HEK293 (cell line): ENCODE data around the gene TIMM44.

ENCODE experiments used
- CTCF ChIA-PET: fragments of 350-600 bp; formaldehyde crosslinking; extraction: SDS; loops from one replicate; lab custom pipeline; 2021; ENCODE audit warnings: antibody characterized with exemption; lab: Yijun Ruan, JAX
- POLR2A ChIA-PET: fragments of 300-600 bp; formaldehyde crosslinking; extraction: SDS; loops from one replicate; lab custom pipeline; 2020; ENCODE audit warnings: antibody characterized with exemption, inconsistent platforms; lab: Yijun Ruan, JAX
- H3K27ac ChIP-seq: fragments of 200-500 bp; sonication (Bioruptor generic); 2 replicates; pipeline ENCODE4 v1.5.1; 2014; ENCODE audit warnings: low read depth, low read length, control low read depth, inconsistent platforms; ENCODE audit errors: extremely low read depth
- H3K36me3 ChIP-seq, 2 experiments: fragments of 200-500 bp in 1 of 2; sonication (Bioruptor generic) in 1 of 2; 1 replicate in 1 of 2; 2 replicates in 1 of 2; pipeline ENCODE4 v1.5.1; 2014 to 2017; ENCODE audit warnings: inconsistent platforms in 2 of 2, low read length in 2 of 2; ENCODE audit not compliant: control insufficient read depth in 2 of 2, insufficient read depth in 1 of 2
- H3K4me1 ChIP-seq: fragments of 200-500 bp; sonication (Bioruptor generic); 2 replicates; pipeline ENCODE4 v1.5.1; 2014; ENCODE audit warnings: mild to moderate bottlenecking, low read length, inconsistent platforms; ENCODE audit not compliant: control insufficient read depth, insufficient read depth
- H3K4me3 ChIP-seq: 2 replicates; pipeline ENCODE4 v1.5.1; 2011; ENCODE audit warnings: low read depth, mild to moderate bottlenecking, control low read depth, low read length, moderate library complexity
- H3K9me3 ChIP-seq: fragments of 200-500 bp; sonication (Bioruptor generic); 2 replicates; pipeline ENCODE4 v1.5.1; 2014; ENCODE audit warnings: low read depth, low read length, inconsistent platforms; ENCODE audit not compliant: control insufficient read depth, insufficient read depth
- KLF1 ChIP-seq: fragments of 450-650 bp; formaldehyde crosslinking; IDR thresholded peaks from 2 replicates; pipeline ENCODE4 v1.5.1; 2016; ENCODE audit warnings: missing biosample characterization, missing genetic modification characterization
- KLF10 ChIP-seq: fragments of 450-650 bp; IDR thresholded peaks from 2 replicates; pipeline ENCODE4 v1.5.1; 2018; ENCODE audit warnings: missing biosample characterization, mild to moderate bottlenecking, missing genetic modification characterization
- KLF7 ChIP-seq: fragments of 450-650 bp; formaldehyde crosslinking; IDR thresholded peaks from 2 replicates; pipeline ENCODE4 v1.5.1; 2016; ENCODE audit warnings: missing biosample characterization, missing genetic modification characterization, borderline replicate concordance
- KLF9 ChIP-seq: fragments of 450-650 bp; formaldehyde crosslinking; IDR thresholded peaks from 2 replicates; pipeline ENCODE4 v1.5.1; 2016; ENCODE audit warnings: missing biosample characterization, missing genetic modification characterization, low read depth
- OVOL3 ChIP-seq: fragments of 450-650 bp; formaldehyde crosslinking; IDR thresholded peaks from 2 replicates; pipeline ENCODE4 v1.5.1; 2016; ENCODE audit warnings: missing biosample characterization, missing genetic modification characterization
- SETDB1 ChIP-seq: IDR thresholded peaks from one replicate; pipeline ENCODE4 v1.6.1; 2017; ENCODE audit warnings: mild to moderate bottlenecking, low read length, moderate library complexity, mixed read lengths; ENCODE audit not compliant: insufficient read length
- SP7 ChIP-seq: fragments of 450-650 bp; formaldehyde crosslinking; IDR thresholded peaks from 2 replicates; pipeline ENCODE4 v1.5.1; 2016; ENCODE audit warnings: missing biosample characterization, missing genetic modification characterization
- TRIM28 ChIP-seq: IDR thresholded peaks from 2 replicates; pipeline ENCODE4 v1.6.1; 2011; ENCODE audit warnings: low read length, control low read depth, borderline replicate concordance
- YY1 ChIP-seq: fragments of 450-650 bp; formaldehyde crosslinking; IDR thresholded peaks from 2 replicates; pipeline ENCODE4 v1.5.1; 2018; ENCODE audit warnings: missing biosample characterization, missing genetic modification characterization
- ZBTB20 ChIP-seq: fragments of 450-650 bp; formaldehyde crosslinking; IDR thresholded peaks from 2 replicates; pipeline ENCODE4 v1.5.1; 2016; ENCODE audit warnings: missing biosample characterization, missing genetic modification characterization
- ZBTB7A ChIP-seq: fragments of 450-650 bp; formaldehyde crosslinking; IDR thresholded peaks from 2 replicates; pipeline ENCODE4 v1.5.1; 2016; ENCODE audit warnings: low read depth, missing biosample characterization, missing genetic modification characterization
- ZBTB8A ChIP-seq: fragments of 450-650 bp; formaldehyde crosslinking; IDR thresholded peaks from 2 replicates; pipeline ENCODE4 v1.5.1; 2016; ENCODE audit warnings: missing biosample characterization, missing genetic modification characterization
- ZFP37 ChIP-seq: fragments of 450-650 bp; formaldehyde crosslinking; IDR thresholded peaks from 2 replicates; pipeline ENCODE4 v1.5.1; 2016; ENCODE audit warnings: missing biosample characterization, missing genetic modification characterization
- ZNF10 ChIP-seq: fragments of 450-650 bp; formaldehyde crosslinking; IDR thresholded peaks from 2 replicates; pipeline ENCODE4 v1.5.1; 2017; ENCODE audit warnings: missing biosample characterization, missing genetic modification characterization
- ZNF16 ChIP-seq: fragments of 450-650 bp; formaldehyde crosslinking; IDR thresholded peaks from 2 replicates; pipeline ENCODE4 v1.5.1; 2016; ENCODE audit warnings: low read depth, missing biosample characterization, missing genetic modification characterization
- ZNF24 ChIP-seq: fragments of 450-650 bp; formaldehyde crosslinking; IDR thresholded peaks from 2 replicates; pipeline ENCODE4 v1.5.1; 2016; ENCODE audit warnings: missing biosample characterization, missing genetic modification characterization
- ZNF324 ChIP-seq: fragments of 450-650 bp; formaldehyde crosslinking; IDR thresholded peaks from 2 replicates; pipeline ENCODE4 v1.5.1; 2016; ENCODE audit warnings: missing biosample characterization, missing genetic modification characterization
- ZNF549 ChIP-seq: fragments of 450-650 bp; IDR thresholded peaks from 2 replicates; pipeline ENCODE4 v1.5.1; 2018; ENCODE audit warnings: missing biosample characterization, missing genetic modification characterization, mild to moderate bottlenecking, inconsistent platforms, moderate library complexity
- ZNF561 ChIP-seq: fragments of 450-650 bp; IDR thresholded peaks from 2 replicates; pipeline ENCODE4 v1.5.1; 2018; ENCODE audit warnings: missing biosample characterization, missing genetic modification characterization, borderline replicate concordance
- ZNF837 ChIP-seq: fragments of 450-650 bp; formaldehyde crosslinking; IDR thresholded peaks from 2 replicates; pipeline ENCODE4 v1.5.1; 2016; ENCODE audit warnings: missing biosample characterization, missing genetic modification characterization
- TF ChIP-seq, protein P1 (sequence below): fragments of 450-650 bp; formaldehyde crosslinking; IDR thresholded peaks from 2 replicates; pipeline ENCODE4 v1.5.1; 2016; ENCODE audit warnings: missing biosample characterization, missing genetic modification characterization
- TF ChIP-seq, protein P2 (sequence below): fragments of 450-650 bp; formaldehyde crosslinking; IDR thresholded peaks from 2 replicates; pipeline ENCODE4 v1.5.1; 2016; ENCODE audit warnings: missing biosample characterization, missing genetic modification characterization
- TF ChIP-seq, protein P3 (sequence below): fragments of 450-650 bp; formaldehyde crosslinking; IDR thresholded peaks from 2 replicates; pipeline ENCODE4 v1.5.1; 2017; ENCODE audit warnings: missing biosample characterization, missing genetic modification characterization
- TF ChIP-seq, protein P4 (sequence below): fragments of 450-650 bp; formaldehyde crosslinking; IDR thresholded peaks from 2 replicates; pipeline ENCODE4 v1.5.1; 2016; ENCODE audit warnings: missing biosample characterization, missing genetic modification characterization

The TIMM44 gene, protein sequence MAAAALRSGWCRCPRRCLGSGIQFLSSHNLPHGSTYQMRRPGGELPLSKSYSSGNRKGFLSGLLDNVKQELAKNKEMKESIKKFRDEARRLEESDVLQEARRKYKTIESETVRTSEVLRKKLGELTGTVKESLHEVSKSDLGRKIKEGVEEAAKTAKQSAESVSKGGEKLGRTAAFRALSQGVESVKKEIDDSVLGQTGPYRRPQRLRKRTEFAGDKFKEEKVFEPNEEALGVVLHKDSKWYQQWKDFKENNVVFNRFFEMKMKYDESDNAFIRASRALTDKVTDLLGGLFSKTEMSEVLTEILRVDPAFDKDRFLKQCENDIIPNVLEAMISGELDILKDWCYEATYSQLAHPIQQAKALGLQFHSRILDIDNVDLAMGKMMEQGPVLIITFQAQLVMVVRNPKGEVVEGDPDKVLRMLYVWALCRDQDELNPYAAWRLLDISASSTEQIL

DNA sequence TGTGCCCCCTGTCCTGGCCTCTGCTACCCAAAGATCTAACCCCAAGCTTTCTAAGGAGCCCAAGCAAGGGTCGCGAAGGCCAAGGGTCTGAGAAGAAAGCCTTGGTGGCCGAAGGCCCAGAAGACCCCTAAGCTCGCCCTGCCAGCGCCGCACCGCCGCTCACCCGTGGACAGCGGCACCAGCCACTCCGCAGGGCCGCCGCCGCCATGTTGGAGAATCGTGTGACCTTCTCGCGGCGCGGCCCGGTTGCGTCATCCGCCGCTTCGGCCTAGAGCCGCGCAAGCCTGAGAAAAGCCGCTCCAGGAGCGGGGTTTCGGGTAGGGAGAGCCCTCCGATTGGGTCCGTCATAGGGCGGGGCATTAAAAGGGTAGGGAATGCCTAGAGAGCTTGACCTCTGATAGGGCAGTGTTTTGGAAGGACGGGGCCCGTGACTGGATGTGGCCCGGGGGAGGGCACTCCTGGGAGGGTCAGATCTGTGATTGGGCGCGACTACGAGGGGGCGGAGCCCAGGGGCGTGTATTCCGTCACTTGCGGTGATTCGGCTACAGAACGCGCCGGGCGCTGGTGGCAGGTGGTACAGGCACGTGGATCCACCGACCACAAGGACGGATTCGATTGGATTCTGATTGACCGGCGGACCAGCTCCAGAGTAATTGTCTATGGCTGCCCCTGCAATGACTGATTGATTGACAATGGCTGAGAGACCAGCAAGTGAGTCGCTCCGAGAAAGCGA, at the start of gene TIMM44:
TSS of gene TIMM44 (minus strand) at position 223 of the 733 bp plus-strand sequence. CDS start at position 208, 15 bp downstream.
- H3K27ac ChIP-seq, result peak within 1 kb of the TSS; percentile 90
- ChIA-PET POLR2A (interaction anchor here (0.5 to 4.2 kb wide), 40 partner anchors 9 to 874 kb away, joined by 3 to 60 read pairs (median 4); partner anchors contain the start of genes CCL25, CTXN1, ELAVL1 and MAP2K7), CTCF (interaction anchor here (0.5 to 2.6 kb wide), 37 partner anchors 9 to 567 kb away, joined by 3 to 26 read pairs (median 5); partner anchors contain the start of genes CTXN1, MAP2K7 and SNAPC2)
- no peaks in the 10 kb centered on the region for H3K9me3 ChIP-seq
- peaks cover 0 to 30% of the 10 kb centered on the region in 2 experiments; a peak in 2 of 3 replicates for H3K36me3 ChIP-seq
- H3K4me1 ChIP-seq, result no peaks in the 10 kb centered on the region
- peak within 1 kb of the TSS; percentile 99 for H3K4me3 ChIP-seq
- TF ChIP-seq KLF7 (tag by site-specific recombination), result peak; percentile 53; the same call in 1 of the 2 replicates
- TF ChIP-seq ZNF16, result no peak
- peak; percentile 73 for TF ChIP-seq ZFP37 (tag by site-specific recombination)
- peak; percentile 21; the same call in 1 of the 2 replicates for TF ChIP-seq TRIM28
- 0 out of 2 replicates have a peak, but pooled peaks have one; percentile 17 for TF ChIP-seq ZBTB8A
- no peak for TF ChIP-seq ZNF549 (tag by site-specific recombination)
- 0 out of 2 replicates have a peak, but pooled peaks have one; percentile 38 for TF ChIP-seq SP7 (tag by site-specific recombination)
- TF ChIP-seq KLF10, result peak; percentile 88; the same call in 1 of the 2 replicates
- TF ChIP-seq, protein P1, sequence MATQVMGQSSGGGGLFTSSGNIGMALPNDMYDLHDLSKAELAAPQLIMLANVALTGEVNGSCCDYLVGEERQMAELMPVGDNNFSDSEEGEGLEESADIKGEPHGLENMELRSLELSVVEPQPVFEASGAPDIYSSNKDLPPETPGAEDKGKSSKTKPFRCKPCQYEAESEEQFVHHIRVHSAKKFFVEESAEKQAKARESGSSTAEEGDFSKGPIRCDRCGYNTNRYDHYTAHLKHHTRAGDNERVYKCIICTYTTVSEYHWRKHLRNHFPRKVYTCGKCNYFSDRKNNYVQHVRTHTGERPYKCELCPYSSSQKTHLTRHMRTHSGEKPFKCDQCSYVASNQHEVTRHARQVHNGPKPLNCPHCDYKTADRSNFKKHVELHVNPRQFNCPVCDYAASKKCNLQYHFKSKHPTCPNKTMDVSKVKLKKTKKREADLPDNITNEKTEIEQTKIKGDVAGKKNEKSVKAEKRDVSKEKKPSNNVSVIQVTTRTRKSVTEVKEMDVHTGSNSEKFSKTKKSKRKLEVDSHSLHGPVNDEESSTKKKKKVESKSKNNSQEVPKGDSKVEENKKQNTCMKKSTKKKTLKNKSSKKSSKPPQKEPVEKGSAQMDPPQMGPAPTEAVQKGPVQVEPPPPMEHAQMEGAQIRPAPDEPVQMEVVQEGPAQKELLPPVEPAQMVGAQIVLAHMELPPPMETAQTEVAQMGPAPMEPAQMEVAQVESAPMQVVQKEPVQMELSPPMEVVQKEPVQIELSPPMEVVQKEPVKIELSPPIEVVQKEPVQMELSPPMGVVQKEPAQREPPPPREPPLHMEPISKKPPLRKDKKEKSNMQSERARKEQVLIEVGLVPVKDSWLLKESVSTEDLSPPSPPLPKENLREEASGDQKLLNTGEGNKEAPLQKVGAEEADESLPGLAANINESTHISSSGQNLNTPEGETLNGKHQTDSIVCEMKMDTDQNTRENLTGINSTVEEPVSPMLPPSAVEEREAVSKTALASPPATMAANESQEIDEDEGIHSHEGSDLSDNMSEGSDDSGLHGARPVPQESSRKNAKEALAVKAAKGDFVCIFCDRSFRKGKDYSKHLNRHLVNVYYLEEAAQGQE (tag by site-specific recombination), result peak; percentile 91
- peak; percentile 11; the same call in 1 of the 2 replicates for TF ChIP-seq ZBTB20 (tag by site-specific recombination)
- no peak for TF ChIP-seq ZNF10 (tag by site-specific recombination)
- TF ChIP-seq, protein P2, sequence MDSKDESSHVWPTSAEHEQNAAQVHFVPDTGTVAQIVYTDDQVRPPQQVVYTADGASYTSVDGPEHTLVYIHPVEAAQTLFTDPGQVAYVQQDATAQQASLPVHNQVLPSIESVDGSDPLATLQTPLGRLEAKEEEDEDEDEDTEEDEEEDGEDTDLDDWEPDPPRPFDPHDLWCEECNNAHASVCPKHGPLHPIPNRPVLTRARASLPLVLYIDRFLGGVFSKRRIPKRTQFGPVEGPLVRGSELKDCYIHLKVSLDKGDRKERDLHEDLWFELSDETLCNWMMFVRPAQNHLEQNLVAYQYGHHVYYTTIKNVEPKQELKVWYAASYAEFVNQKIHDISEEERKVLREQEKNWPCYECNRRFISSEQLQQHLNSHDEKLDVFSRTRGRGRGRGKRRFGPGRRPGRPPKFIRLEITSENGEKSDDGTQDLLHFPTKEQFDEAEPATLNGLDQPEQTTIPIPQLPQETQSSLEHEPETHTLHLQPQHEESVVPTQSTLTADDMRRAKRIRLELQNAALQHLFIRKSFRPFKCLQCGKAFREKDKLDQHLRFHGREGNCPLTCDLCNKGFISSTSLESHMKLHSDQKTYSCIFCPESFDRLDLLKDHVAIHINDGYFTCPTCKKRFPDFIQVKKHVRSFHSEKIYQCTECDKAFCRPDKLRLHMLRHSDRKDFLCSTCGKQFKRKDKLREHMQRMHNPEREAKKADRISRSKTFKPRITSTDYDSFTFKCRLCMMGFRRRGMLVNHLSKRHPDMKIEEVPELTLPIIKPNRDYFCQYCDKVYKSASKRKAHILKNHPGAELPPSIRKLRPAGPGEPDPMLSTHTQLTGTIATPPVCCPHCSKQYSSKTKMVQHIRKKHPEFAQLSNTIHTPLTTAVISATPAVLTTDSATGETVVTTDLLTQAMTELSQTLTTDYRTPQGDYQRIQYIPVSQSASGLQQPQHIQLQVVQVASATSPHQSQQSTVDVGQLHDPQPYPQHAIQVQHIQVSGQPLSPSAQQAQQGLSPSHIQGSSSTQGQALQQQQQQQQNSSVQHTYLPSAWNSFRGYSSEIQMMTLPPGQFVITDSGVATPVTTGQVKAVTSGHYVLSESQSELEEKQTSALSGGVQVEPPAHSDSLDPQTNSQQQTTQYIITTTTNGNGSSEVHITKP (tag by site-specific recombination), result peak; percentile 63
- TF ChIP-seq KLF1 (tag by site-specific recombination), result peak; percentile 39; the same call in 1 of the 2 replicates
- TF ChIP-seq, protein P3, sequence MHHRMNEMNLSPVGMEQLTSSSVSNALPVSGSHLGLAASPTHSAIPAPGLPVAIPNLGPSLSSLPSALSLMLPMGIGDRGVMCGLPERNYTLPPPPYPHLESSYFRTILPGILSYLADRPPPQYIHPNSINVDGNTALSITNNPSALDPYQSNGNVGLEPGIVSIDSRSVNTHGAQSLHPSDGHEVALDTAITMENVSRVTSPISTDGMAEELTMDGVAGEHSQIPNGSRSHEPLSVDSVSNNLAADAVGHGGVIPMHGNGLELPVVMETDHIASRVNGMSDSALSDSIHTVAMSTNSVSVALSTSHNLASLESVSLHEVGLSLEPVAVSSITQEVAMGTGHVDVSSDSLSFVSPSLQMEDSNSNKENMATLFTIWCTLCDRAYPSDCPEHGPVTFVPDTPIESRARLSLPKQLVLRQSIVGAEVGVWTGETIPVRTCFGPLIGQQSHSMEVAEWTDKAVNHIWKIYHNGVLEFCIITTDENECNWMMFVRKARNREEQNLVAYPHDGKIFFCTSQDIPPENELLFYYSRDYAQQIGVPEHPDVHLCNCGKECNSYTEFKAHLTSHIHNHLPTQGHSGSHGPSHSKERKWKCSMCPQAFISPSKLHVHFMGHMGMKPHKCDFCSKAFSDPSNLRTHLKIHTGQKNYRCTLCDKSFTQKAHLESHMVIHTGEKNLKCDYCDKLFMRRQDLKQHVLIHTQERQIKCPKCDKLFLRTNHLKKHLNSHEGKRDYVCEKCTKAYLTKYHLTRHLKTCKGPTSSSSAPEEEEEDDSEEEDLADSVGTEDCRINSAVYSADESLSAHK (tag by site-specific recombination), result 0 out of 2 replicates have a peak, but pooled peaks have one; percentile 35
- no peak for TF ChIP-seq ZNF837
- peak; percentile 80 for TF ChIP-seq KLF9 (tag by site-specific recombination)
- 0 out of 2 replicates have a peak, but pooled peaks have one; percentile 19 for TF ChIP-seq ZNF561 (tag by site-specific recombination)
- TF ChIP-seq ZNF24, result peak; percentile 36
- peak; percentile 93 for TF ChIP-seq YY1 (tag by site-specific recombination)
- TF ChIP-seq ZBTB7A (tag by site-specific recombination), result peak; percentile 55; the same call in 1 of the 2 replicates
- peak; percentile 8; the same call in 1 of the 2 replicates for TF ChIP-seq OVOL3 (tag by site-specific recombination)
- peak; percentile 83 for TF ChIP-seq ZNF324
- TF ChIP-seq, protein P4, sequence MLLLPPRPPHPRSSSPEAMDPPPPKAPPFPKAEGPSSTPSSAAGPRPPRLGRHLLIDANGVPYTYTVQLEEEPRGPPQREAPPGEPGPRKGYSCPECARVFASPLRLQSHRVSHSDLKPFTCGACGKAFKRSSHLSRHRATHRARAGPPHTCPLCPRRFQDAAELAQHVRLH (tag by site-specific recombination), result peak; percentile 13; the same call in 1 of the 2 replicates
- peak; percentile 21 for TF ChIP-seq SETDB1
